Thyroid gland (tissue), 4 donors: Measurements from ENCODE around the gene PCDH8.

ENCODE experiments used
- POLR2A ChIP-seq, 2 donors: fragments of 450-650 bp; IDR thresholded peaks; one replicate each; pipeline ENCODE4 v1.6.1; 2017; ENCODE audit warnings: antibody characterized with exemption in 2 of 2, mild to moderate bottlenecking in 2 of 2, moderate library complexity in 1 of 2
- TF ChIP-seq, protein P1 (sequence below), 6 experiments: fragments of 200-600 bp in 3 of 6; fragments of 450-650 bp in 3 of 6; sonication (generic) in 3 of 6; IDR thresholded peaks; one replicate each; pipeline ENCODE4 v1.5.1; 2016 to 2019; ENCODE audit warnings: antibody characterized with exemption in 6 of 6, mild to moderate bottlenecking in 2 of 6, inconsistent platforms in 1 of 6, moderate library complexity in 1 of 6

- TF ChIP-seq, protein P1, sequence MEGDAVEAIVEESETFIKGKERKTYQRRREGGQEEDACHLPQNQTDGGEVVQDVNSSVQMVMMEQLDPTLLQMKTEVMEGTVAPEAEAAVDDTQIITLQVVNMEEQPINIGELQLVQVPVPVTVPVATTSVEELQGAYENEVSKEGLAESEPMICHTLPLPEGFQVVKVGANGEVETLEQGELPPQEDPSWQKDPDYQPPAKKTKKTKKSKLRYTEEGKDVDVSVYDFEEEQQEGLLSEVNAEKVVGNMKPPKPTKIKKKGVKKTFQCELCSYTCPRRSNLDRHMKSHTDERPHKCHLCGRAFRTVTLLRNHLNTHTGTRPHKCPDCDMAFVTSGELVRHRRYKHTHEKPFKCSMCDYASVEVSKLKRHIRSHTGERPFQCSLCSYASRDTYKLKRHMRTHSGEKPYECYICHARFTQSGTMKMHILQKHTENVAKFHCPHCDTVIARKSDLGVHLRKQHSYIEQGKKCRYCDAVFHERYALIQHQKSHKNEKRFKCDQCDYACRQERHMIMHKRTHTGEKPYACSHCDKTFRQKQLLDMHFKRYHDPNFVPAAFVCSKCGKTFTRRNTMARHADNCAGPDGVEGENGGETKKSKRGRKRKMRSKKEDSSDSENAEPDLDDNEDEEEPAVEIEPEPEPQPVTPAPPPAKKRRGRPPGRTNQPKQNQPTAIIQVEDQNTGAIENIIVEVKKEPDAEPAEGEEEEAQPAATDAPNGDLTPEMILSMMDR (IDR thresholded peaks at IDR 0.05), result peak in 5 of 6 experiments; percentile 36 to 82 (median 72)
- TF ChIP-seq POLR2A (IDR thresholded peaks at IDR 0.05), result no peak
These were observed 1.7 kb downstream of the PCDH8 start for GRCh38 chr13:52846567-52847321.
